Stimulated activated CD8-positive, alpha-beta memory T cell treated with anti-CD3 and anti-CD28 coated beads, Interleukin-12 subunit alpha, Interleukin-12 subunit beta, amount 100 ng/mL, for 4 hours (primary cell): ENCODE measurements around the gene DIP2C.

ENCODE experiments used
- DNase-seq: peaks from one replicate; pipeline ENCODE4 v3.0.0-alpha.2; 2020; ENCODE audit warnings: low read depth

Gene DIP2C

GRCh38 chr10:675532-675931 is 13.9 kb downstream of the DIP2C start:
- DNase-seq, result no peak

GRCh38 chr10:673492-673891 is 16.0 kb downstream of the DIP2C start:
- no peak for DNase-seq

GRCh38 chr10:672992-673391 is 16.5 kb downstream of the DIP2C start:
- no peak for DNase-seq

GRCh38 chr10:672203-672602 is 17.3 kb downstream of the DIP2C start:
- no peak for DNase-seq

- DNase-seq, result no peak
These were observed 18.5 kb downstream of the DIP2C start for GRCh38 chr10:670990-671389.

- no peak for DNase-seq
These were observed 19.4 kb downstream of the DIP2C start for GRCh38 chr10:670038-670437.

GRCh38 chr10:668786-669485 is 20.5 kb downstream of the DIP2C start:
- no peak for DNase-seq

GRCh38 chr10:667602-668143 is 21.8 kb downstream of the DIP2C start:
- no peak for DNase-seq

GRCh38 chr10:667096-667495 is 22.4 kb downstream of the DIP2C start:
- DNase-seq, result no peak

GRCh38 chr10:666237-667012 is 23.0 kb downstream of the DIP2C start:
- no peak for DNase-seq

- no peak for DNase-seq
These were observed 23.8 kb downstream of the DIP2C start for GRCh38 chr10:665579-666091.

- no peak for DNase-seq
These were observed 24.6 kb downstream of the DIP2C start for GRCh38 chr10:664893-665292.

GRCh38 chr10:664301-664700 is 25.2 kb downstream of the DIP2C start:
- no peak for DNase-seq

- DNase-seq, result no peak
These were observed 25.6 kb downstream of the DIP2C start for GRCh38 chr10:663831-664251.

GRCh38 chr10:663466-663751 is 26.1 kb downstream of the DIP2C start:
- DNase-seq, result no peak

- no peak for DNase-seq
These were observed 26.6 kb downstream of the DIP2C start for GRCh38 chr10:662686-663465.

- DNase-seq, result no peak
These were observed 27.3 kb downstream of the DIP2C start for GRCh38 chr10:662223-662605.

GRCh38 chr10:661597-662222 is 27.8 kb downstream of the DIP2C start:
- DNase-seq, result no peak

- no peak for DNase-seq
These were observed 28.4 kb downstream of the DIP2C start for GRCh38 chr10:660970-661596.

GRCh38 chr10:660413-660969 is 29.0 kb downstream of the DIP2C start:
- DNase-seq, result no peak

GRCh38 chr10:659688-660141 is 29.8 kb downstream of the DIP2C start:
- no peak for DNase-seq
